Loucy (cell line): ENCODE data around the gene NCOR1.

Source experiments
- H2AFZ ChIP-seq: fragments of 200-600 bp; sonication (generic); 2 replicates; pipeline ENCODE4 v1.6.0; 2016; ENCODE audit warnings: antibody characterized with exemption, mild to moderate bottlenecking, low read length, moderate library complexity
- H3F3A ChIP-seq: fragments of 200-600 bp; 2 replicates; pipeline ENCODE4 v1.6.0; 2016; ENCODE audit warnings: antibody characterized with exemption, low read depth, mild to moderate bottlenecking
- H3K27me3 ChIP-seq: fragments of 200-600 bp; sonication (generic); 2 replicates; pipeline ENCODE4 v1.6.1; 2014; ENCODE audit warnings: low read length, mild to moderate bottlenecking; ENCODE audit not compliant: insufficient read depth, poor library complexity, severe bottlenecking
- H3K36me3 ChIP-seq: fragments of 200-600 bp; sonication (generic); 2 replicates; pipeline ENCODE4 v1.6.1; 2016; ENCODE audit warnings: low read length; ENCODE audit not compliant: insufficient read depth
- H3K4me1 ChIP-seq: fragments of 200-600 bp; sonication (generic); 2 replicates; pipeline ENCODE4 v1.5.1; 2014; ENCODE audit warnings: low read length, mild to moderate bottlenecking; ENCODE audit not compliant: insufficient read depth, poor library complexity, severe bottlenecking
- H3K4me2 ChIP-seq: fragments of 200-600 bp; sonication (generic); 2 replicates; pipeline ENCODE4 v1.6.0; 2014; ENCODE audit warnings: antibody characterized with exemption, low read length, low read depth, mild to moderate bottlenecking; ENCODE audit not compliant: poor library complexity, severe bottlenecking
- H3K4me3 ChIP-seq: fragments of 200-600 bp; sonication (generic); 2 replicates; pipeline ENCODE4 v1.5.1; 2014; ENCODE audit warnings: low read length, mild to moderate bottlenecking, mixed read lengths; ENCODE audit not compliant: poor library complexity, severe bottlenecking
- H3K79me2 ChIP-seq: fragments of 200-600 bp; sonication (generic); 2 replicates; pipeline ENCODE4 v1.6.1; 2014; ENCODE audit warnings: low read length; ENCODE audit not compliant: insufficient read depth
- H3K9ac ChIP-seq: fragments of 200-600 bp; sonication (generic); 2 replicates; pipeline ENCODE4 v1.6.0; 2014; ENCODE audit warnings: mild to moderate bottlenecking, low read depth, low read length, moderate library complexity; ENCODE audit not compliant: poor library complexity, severe bottlenecking
- H3K9me2 ChIP-seq: fragments of 200-600 bp; sonication (generic); replicated peaks from 2 replicates; pipeline ENCODE4 v1.6.1; 2016; ENCODE audit warnings: low read depth, low read length, mixed read lengths
- H3K9me3 ChIP-seq: fragments of 200-600 bp; sonication (generic); 2 replicates; pipeline ENCODE4 v1.6.1; 2014; ENCODE audit warnings: mild to moderate bottlenecking, antibody characterized with exemption, low read length, low read depth; ENCODE audit not compliant: insufficient read depth
- H4K20me1 ChIP-seq: fragments of 200-600 bp; sonication (generic); 2 replicates; pipeline ENCODE4 v1.6.0; 2014; ENCODE audit warnings: antibody characterized with exemption, low read length, mild to moderate bottlenecking; ENCODE audit not compliant: insufficient read depth, poor library complexity, severe bottlenecking
- CTCF ChIP-seq: fragments of 200-600 bp; sonication (generic); conservative IDR thresholded peaks from 2 replicates; pipeline ENCODE4 v1.5.1; 2014; ENCODE audit warnings: mild to moderate bottlenecking, antibody characterized with exemption, low read length
- EZH2phosphoT487 ChIP-seq: fragments of 200-600 bp; IDR thresholded peaks from 2 replicates; pipeline ENCODE4 v1.6.1; 2018; ENCODE audit warnings: antibody characterized with exemption, mild to moderate bottlenecking, moderate library complexity, borderline replicate concordance

NCOR1 gene

GRCh38 chr17:16007439-16007838, 207.9 kb downstream of the NCOR1 start:
- TF ChIP-seq EZH2phosphoT487 (no peak), CTCF (no peak)
- H4K20me1 ChIP-seq, result peaks cover 4% of the 10 kb centered on the region

DNA sequence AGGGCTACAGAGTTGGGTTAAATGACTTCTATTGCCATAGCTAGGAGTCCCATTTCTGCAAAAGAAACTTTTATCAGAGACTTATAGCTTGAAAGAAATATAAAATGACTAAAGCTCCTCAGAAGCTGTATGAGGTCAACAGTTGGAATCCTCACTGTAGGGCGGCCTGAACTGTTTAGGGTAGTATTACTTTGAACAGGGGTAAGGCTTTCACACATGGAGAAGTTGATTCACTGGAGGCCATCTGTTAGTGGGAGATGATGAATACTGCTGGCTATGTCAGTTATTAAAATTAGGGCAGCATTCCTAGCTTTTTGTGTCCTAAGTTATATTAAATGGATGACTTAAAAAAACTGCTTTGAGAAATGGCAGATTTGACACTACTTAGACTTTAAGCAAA, 209.7 kb downstream of the NCOR1 start:
- Histone ChIP-seq H3K9ac (no peak overlapping the region), H3K36me3 (peaks cover 62% of the 10 kb centered on the region; the same call in 1 of the 2 replicates), H3K4me3 (no peak overlapping the region), H2AFZ (no peak overlapping the region), H4K20me1 (peaks cover 9% of the 10 kb centered on the region), H3F3A (no peaks in the 10 kb centered on the region), H3K4me2 (no peak overlapping the region), H3K9me2 (no peaks in the 10 kb centered on the region), H3K27me3 (no peaks in the 10 kb centered on the region), H3K4me1 (peaks cover 38% of the 10 kb centered on the region), H3K9me3 (no peaks in the 10 kb centered on the region), H3K79me2 (peaks cover 25% of the 10 kb centered on the region)
- TF ChIP-seq EZH2phosphoT487 (no peak), CTCF (no peak)

More at GRCh38 chr17:16007439-16007838, 207.9 kb downstream of the NCOR1 start:
- Histone ChIP-seq H2AFZ (no peak overlapping the region), H3K9me2 (no peaks in the 10 kb centered on the region), H3K79me2 (peaks cover 20% of the 10 kb centered on the region), H3K9ac (no peak overlapping the region), H3K4me3 (no peak overlapping the region), H3K27me3 (no peaks in the 10 kb centered on the region), H3F3A (no peaks in the 10 kb centered on the region), H3K4me1 (peaks cover 31% of the 10 kb centered on the region), H3K9me3 (no peaks in the 10 kb centered on the region), H3K4me2 (peak overlapping the region; percentile 17), H3K36me3 (peaks cover 62% of the 10 kb centered on the region; the same call in 1 of the 2 replicates)

DNA sequence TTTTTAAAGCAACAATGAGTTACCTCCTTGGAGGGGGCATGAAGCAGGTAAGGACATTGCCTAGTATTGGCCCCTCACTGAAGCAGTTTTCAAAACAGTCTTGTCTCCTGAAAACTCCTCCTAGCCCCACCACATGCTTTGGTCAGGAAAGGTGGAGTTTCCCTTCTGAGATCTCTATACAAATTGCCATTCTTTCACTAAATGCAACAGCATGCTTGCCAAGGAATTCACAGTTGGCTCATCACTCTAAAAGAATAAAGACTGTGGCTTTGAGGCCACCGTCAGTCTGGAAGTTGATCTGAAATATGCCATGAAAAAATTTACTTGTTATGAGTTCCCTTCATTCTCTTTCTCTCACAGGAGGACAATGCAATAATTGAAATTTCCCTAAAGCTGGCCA, 211.5 kb downstream of the NCOR1 start:
- Histone ChIP-seq H3F3A (peaks cover 4% of the 10 kb centered on the region; the same call in 1 of the 2 replicates), H3K79me2 (peaks cover 33% of the 10 kb centered on the region), H3K27me3 (no peaks in the 10 kb centered on the region), H3K9me2 (no peaks in the 10 kb centered on the region), H3K4me3 (no peak overlapping the region), H2AFZ (no peak overlapping the region), H3K9ac (no peak overlapping the region), H3K4me2 (no peak overlapping the region), H3K4me1 (peaks cover 41% of the 10 kb centered on the region), H4K20me1 (peaks cover 16% of the 10 kb centered on the region), H3K36me3 (peaks cover 58% of the 10 kb centered on the region; the same call in 1 of the 2 replicates), H3K9me3 (no peaks in the 10 kb centered on the region)
- TF ChIP-seq EZH2phosphoT487 (no peak), CTCF (no peak)
